ENCODE data around the gene RNF220.

- TF ChIP-seq CTCF (optimal IDR thresholded peaks at IDR 0.05 in 1 of 3, IDR thresholded peaks at IDR 0.05 in 1 of 3, conservative IDR thresholded peaks at IDR 0.05 in 1 of 3; ENCODE audit: extremely low read depth in 1 of 3, insufficient read depth in 2 of 3, low read length in 3 of 3), result no peak
- TF ChIP-seq EZH2 (IDR thresholded peaks at IDR 0.05; ENCODE audit: low read length), result no peak
These were observed 258.4 kb downstream of the RNF220 start for GRCh38 chr1:44663417-44663816.
